ENCODE measurements around the gene TNFSF13.

Gene TNFSF13, protein sequence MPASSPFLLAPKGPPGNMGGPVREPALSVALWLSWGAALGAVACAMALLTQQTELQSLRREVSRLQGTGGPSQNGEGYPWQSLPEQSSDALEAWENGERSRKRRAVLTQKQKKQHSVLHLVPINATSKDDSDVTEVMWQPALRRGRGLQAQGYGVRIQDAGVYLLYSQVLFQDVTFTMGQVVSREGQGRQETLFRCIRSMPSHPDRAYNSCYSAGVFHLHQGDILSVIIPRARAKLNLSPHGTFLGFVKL

DNA sequence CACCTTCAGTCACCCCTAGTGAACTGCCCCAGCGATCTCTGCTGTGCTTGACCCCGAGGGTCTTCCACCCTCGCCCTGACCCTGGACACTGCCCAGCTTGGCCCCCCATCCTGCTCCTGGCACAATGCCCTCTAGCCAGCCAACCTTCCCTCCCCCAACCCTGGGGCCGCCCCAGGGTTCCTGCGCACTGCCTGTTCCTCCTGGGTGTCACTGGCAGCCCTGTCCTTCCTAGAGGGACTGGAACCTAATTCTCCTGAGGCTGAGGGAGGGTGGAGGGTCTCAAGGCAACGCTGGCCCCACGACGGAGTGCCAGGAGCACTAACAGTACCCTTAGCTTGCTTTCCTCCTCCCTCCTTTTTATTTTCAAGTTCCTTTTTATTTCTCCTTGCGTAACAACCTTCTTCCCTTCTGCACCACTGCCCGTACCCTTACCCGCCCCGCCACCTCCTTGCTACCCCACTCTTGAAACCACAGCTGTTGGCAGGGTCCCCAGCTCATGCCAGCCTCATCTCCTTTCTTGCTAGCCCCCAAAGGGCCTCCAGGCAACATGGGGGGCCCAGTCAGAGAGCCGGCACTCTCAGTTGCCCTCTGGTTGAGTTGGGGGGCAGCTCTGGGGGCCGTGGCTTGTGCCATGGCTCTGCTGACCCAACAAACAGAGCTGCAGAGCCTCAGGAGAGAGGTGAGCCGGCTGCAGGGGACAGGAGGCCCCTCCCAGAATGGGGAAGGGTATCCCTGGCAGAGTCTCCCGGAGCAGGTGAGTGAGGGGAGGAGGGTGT, at the start of gene TNFSF13:
TSS of gene TNFSF13 (plus strand) at position 207 of the 776 bp plus-strand sequence. CDS start at position 497, 290 bp downstream.
- Mint-ChIP-seq H3K36me3 (ENCODE audit: low read depth) (peaks cover 86% of the 10 kb centered on the region), H3K4me1 (ENCODE audit: low read depth) (peaks cover 94% of the 10 kb centered on the region), H3K27me3 (no peaks in the 10 kb centered on the region), H3K27ac (peak within 1 kb of the TSS; percentile 96), H3K9me3 (no peaks in the 10 kb centered on the region), H3K4me3 (peak within 1 kb of the TSS; percentile 97)
- intact Hi-C loops (cut with micrococcal nuclease), result no loop called here

DNA sequence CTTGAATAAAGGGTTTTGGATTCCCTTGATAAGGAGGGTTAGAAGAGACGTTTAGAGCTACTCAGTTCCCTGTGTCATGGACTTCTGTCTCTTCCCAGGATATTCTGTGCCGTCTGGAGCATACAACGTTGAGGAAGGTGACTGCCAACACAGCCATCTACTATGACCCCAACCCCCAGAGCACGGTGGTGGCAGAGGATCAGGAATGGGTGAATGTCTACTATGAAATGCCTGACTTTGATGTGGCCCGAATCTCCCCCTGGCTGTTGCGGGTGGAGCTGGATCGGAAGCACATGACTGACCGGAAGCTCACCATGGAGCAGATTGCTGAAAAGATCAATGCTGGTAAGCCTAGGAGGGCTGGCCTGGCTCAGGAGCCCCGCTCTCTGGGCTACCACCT, 49.7 kb upstream of the TNFSF13 start:
- Mint-ChIP-seq H3K27ac (no peak overlapping the region), H3K36me3 (ENCODE audit: low read depth) (peaks cover 98% of the 10 kb centered on the region), H3K4me3 (no peak overlapping the region), H3K9me3 (no peaks in the 10 kb centered on the region), H3K4me1 (ENCODE audit: low read depth) (peaks cover 16% of the 10 kb centered on the region), H3K27me3 (no peaks in the 10 kb centered on the region)
- intact Hi-C loops (cut with micrococcal nuclease), result no loop called here

DNA sequence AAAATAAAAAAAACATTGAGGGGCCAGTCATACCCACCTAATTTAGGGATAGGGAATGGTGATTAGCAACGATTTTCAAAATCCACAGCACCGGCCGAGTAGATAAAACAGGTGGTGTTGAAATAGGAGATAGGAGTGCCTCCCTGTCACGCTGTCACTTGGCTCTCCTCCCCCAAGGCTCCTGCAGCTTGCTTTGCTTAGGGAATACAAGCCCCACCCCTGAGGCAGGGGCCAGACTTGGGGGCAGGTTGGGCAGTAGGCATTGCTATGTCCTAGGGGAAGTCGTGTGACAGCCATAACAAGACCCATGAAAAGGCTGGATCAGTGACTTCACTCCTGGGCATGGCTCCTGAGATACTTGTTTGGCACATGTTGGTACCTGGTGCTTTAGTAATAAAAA, 48.6 kb upstream of the TNFSF13 start:
- no peaks in the 10 kb centered on the region for H3K9me3 Mint-ChIP-seq
- H3K4me3 Mint-ChIP-seq, result no peak overlapping the region
- H3K36me3 Mint-ChIP-seq (ENCODE audit: low read depth), result peaks cover 97% of the 10 kb centered on the region
- H3K4me1 Mint-ChIP-seq (ENCODE audit: low read depth), result peaks cover 21% of the 10 kb centered on the region
- H3K27me3 Mint-ChIP-seq, result no peaks in the 10 kb centered on the region
- intact Hi-C loops (cut with micrococcal nuclease), result no loop called here
- no peak overlapping the region for H3K27ac Mint-ChIP-seq

DNA sequence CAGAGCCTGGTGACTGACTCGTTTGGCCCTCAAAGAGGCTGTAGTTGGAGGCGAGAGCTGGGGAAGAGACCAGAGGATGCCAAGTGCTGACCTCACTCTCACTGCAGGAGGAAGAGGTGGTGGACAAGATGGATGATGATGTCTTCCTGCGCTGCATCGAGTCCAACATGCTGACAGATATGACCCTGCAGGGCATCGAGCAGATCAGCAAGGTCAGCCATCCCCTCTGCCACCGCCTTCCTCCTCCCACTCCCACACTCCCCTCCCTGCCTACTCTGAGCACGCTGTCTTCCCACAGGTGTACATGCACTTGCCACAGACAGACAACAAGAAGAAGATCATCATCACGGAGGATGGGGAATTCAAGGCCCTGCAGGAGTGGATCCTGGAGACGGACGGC, 47.4 kb upstream of the TNFSF13 start:
- Mint-ChIP-seq H3K4me3 (no peak overlapping the region), H3K36me3 (ENCODE audit: low read depth) (peaks cover 86% of the 10 kb centered on the region), H3K4me1 (ENCODE audit: low read depth) (peaks cover 31% of the 10 kb centered on the region), H3K27me3 (no peaks in the 10 kb centered on the region), H3K9me3 (no peaks in the 10 kb centered on the region), H3K27ac (peak overlapping the region; percentile 51)
- intact Hi-C loops (cut with micrococcal nuclease), result no loop called here

DNA sequence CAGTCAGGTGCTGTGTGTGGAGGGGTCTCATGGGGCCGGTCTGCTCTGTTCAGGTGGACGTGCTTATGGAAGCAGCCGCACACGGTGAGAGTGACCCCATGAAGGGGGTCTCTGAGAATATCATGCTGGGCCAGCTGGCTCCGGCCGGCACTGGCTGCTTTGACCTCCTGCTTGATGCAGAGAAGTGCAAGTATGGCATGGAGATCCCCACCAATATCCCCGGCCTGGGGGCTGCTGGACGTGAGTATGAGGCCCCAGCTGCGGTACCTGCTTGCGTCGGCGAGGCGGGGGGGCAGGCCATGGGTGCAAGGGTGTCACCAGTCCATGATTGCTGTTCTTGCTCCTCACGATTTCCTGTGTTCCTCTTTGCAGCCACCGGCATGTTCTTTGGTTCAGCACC, 46.4 kb upstream of the TNFSF13 start:
- peaks cover 77% of the 10 kb centered on the region for H3K36me3 Mint-ChIP-seq (ENCODE audit: low read depth)
- intact Hi-C loops (cut with micrococcal nuclease), result no loop called here
- H3K4me3 Mint-ChIP-seq, result no peak overlapping the region
- peaks cover 40% of the 10 kb centered on the region for H3K4me1 Mint-ChIP-seq (ENCODE audit: low read depth)
- H3K27me3 Mint-ChIP-seq, result no peaks in the 10 kb centered on the region
- H3K27ac Mint-ChIP-seq, result peak overlapping the region; percentile 26
- no peaks in the 10 kb centered on the region for H3K9me3 Mint-ChIP-seq

DNA sequence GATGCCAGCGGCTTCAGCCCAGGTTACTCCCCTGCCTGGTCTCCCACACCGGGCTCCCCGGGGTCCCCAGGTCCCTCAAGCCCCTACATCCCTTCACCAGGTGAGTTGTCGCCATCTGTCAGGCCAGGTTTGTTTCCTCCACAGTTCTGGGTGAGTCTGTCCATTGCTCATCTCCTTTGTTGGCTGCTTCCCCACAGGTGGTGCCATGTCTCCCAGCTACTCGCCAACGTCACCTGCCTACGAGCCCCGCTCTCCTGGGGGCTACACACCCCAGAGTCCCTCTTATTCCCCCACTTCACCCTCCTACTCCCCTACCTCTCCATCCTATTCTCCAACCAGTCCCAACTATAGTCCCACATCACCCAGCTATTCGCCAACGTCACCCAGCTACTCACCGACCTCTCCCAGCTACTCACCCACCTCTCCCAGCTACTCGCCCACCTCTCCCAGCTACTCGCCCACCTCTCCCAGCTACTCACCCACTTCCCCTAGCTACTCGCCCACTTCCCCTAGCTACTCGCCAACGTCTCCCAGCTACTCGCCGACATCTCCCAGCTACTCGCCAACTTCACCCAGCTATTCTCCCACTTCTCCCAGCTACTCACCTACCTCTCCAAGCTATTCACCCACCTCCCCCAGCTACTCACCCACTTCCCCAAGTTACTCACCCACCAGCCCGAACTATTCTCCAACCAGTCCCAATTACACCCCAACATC, 45.6 kb upstream of the TNFSF13 start:
- H3K27me3 Mint-ChIP-seq, result no peaks in the 10 kb centered on the region
- peaks cover 68% of the 10 kb centered on the region for H3K36me3 Mint-ChIP-seq (ENCODE audit: low read depth)
- peaks cover 40% of the 10 kb centered on the region for H3K4me1 Mint-ChIP-seq (ENCODE audit: low read depth)
- H3K27ac Mint-ChIP-seq, result peak overlapping the region; percentile 26
- H3K9me3 Mint-ChIP-seq, result no peaks in the 10 kb centered on the region
- H3K4me3 Mint-ChIP-seq, result no peak overlapping the region
- intact Hi-C loops (cut with micrococcal nuclease), result no loop called here

DNA sequence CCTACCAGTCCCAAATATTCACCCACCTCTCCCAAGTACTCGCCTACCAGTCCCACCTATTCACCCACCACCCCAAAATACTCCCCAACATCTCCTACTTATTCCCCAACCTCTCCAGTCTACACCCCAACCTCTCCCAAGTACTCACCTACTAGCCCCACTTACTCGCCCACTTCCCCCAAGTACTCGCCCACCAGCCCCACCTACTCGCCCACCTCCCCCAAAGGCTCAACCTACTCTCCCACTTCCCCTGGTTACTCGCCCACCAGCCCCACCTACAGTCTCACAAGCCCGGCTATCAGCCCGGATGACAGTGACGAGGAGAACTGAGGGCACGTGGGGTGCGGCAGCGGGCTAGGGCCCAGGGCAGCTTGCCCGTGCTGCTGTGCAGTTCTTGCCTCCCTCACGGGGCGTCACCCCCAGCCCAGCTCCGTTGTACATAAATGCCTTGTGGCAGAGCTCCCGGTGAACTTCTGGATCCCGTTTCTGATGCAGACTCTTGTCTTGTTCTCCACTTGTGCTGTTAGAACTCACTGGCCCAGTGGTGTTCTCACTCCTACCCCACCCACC, 44.6 kb upstream of the TNFSF13 start:
- intact Hi-C loops (cut with micrococcal nuclease), result loop anchor here (1.0 to 2.0 kb wide), 2 partner anchors 47 to 75 kb away; partner anchors contain the start of gene SENP3

DNA sequence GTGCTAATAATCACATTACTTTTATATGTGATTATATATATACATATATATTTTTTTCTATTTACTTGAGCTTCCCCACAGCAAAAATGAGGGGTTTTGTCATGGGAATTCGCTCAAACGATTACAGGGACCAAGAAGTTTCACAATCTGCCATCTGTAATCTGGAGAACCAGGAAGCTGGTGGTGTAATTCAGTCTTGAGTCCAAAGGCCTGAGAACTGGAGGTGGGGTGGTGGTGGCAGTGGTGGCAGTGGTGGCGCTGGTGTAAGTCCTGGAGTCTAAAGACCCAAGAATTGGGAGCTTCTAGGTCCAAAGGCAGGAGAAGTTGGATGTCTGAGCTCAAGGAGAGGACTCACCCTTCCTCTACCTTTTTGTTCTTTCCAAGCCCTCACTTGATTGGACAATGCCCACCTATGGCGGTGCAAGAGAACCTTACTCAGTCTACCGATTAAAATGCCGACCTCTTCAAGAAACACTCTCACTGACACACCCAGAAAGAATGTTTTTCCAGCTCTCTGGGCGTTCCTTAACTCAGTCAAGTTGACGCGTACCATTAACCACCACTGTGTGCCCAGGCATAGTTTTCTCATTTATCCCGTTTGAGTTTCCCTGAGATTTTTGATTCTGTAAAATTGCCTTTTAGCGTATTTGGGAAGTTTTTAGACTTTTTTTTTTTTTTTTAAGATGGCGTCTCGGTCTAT, 42.5 kb upstream of the TNFSF13 start:
- Mint-ChIP-seq H3K4me1 (ENCODE audit: low read depth) (peaks cover 40% of the 10 kb centered on the region), H3K9me3 (no peaks in the 10 kb centered on the region), H3K4me3 (no peak overlapping the region), H3K27me3 (no peaks in the 10 kb centered on the region), H3K27ac (peak overlapping the region; percentile 46), H3K36me3 (ENCODE audit: low read depth) (peaks cover 37% of the 10 kb centered on the region)
- intact Hi-C loops (cut with micrococcal nuclease), result loop anchor here (2.0 kb wide), 1 partner anchor 73 kb away; no protein-coding TSS in a partner anchor

More for the DNA sequence above, 44.6 kb upstream of the TNFSF13 start:
- H3K27me3 Mint-ChIP-seq, result no peaks in the 10 kb centered on the region
- no peak overlapping the region for H3K4me3 Mint-ChIP-seq
- peak overlapping the region; percentile 39 for H3K27ac Mint-ChIP-seq
- peaks cover 40% of the 10 kb centered on the region for H3K4me1 Mint-ChIP-seq (ENCODE audit: low read depth)
- H3K36me3 Mint-ChIP-seq (ENCODE audit: low read depth), result peaks cover 58% of the 10 kb centered on the region
- H3K9me3 Mint-ChIP-seq, result no peaks in the 10 kb centered on the region

DNA sequence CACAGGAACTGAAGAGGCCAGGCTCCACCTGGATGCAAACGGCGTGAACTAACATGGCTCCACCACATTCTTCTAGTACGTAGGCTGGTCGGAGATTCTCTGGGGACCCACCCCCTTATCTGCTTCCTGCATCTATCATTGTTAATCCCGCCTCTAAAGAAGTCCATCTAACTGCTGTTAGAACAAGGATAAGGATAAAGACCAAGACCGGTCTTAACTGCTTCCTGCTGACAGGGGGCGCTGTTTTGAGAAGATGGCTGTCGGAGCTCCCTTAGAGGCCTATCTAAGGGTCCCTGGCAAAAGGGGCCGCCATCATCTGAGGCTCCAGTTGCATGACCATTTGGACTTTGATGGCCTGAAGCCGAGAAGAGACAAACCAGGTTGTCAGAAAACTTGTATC, 35.5 kb upstream of the TNFSF13 start:
- Mint-ChIP-seq H3K9me3 (peaks cover 7% of the 10 kb centered on the region), H3K36me3 (ENCODE audit: low read depth) (no peaks in the 10 kb centered on the region), H3K4me3 (no peak overlapping the region), H3K4me1 (ENCODE audit: low read depth) (peaks cover 7% of the 10 kb centered on the region), H3K27me3 (no peaks in the 10 kb centered on the region), H3K27ac (no peak overlapping the region)
- intact Hi-C loops (cut with micrococcal nuclease), result loop anchor here (1.0 kb wide), 1 partner anchor 38 kb away; the partner anchor contains the start of gene SENP3

DNA sequence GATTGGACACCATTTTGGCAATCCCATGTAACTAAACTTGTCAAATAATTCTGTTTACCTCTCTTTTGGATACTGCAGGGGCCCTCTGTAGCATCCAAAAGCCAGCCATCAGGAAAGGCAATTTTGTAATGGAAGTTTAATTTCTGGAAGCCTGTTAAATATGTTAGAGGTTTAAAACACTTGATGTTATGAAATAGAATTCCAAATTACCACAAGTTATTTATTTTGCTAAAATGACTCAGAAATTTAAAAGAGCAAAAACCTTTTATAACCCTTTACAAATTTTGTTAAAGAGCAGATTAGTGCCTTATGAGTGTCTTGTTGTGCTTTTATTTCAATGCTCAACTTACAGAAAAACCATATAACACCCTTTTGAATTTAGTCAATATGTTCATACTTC, 29.7 kb upstream of the TNFSF13 start:
- Mint-ChIP-seq H3K36me3 (ENCODE audit: low read depth) (no peaks in the 10 kb centered on the region), H3K27me3 (no peaks in the 10 kb centered on the region), H3K9me3 (peaks cover 14% of the 10 kb centered on the region), H3K27ac (no peak overlapping the region), H3K4me3 (no peak overlapping the region), H3K4me1 (ENCODE audit: low read depth) (peaks cover 6% of the 10 kb centered on the region)
- intact Hi-C loops (cut with micrococcal nuclease), result no loop called here

DNA sequence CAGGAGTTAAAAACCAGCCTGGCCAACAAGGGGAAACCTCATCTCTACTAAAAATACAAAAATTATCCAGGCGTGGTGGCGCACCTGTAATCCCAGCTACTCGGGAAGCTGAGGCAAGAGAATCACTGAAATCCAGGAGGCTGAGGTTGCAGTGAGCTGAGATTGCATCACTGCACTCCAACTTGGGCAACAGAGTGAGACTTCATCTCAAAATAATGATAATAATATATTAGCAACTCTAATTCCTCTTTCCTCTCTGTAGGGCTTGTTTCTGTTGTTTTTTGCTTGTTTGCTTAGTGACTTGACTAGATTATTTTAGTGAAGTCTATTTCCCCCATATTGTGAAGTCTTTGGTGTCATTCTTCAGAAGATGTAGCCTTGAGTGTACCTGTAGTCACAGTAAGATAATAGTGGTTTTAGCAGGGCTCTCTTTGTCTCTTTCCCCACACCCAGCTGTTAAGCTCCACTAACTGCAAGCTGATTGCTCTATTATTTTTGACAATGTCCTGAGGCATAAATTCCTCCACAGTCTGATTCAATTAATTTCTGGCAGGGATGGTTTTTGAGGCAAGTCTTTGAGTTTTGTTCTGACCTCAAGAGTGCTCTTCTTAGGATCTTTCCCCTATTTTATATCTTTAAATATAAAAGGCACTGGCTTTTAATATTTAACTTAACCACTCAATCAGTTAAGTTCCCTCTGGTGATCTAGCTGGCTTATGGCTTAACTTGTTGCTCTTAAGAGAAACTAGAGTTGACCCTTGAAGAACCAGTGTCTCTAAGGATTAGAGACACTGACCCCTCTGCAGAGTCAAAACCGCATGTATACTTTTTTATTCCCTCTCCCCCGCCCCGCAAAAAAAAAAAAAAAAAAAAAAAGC, 28.3 kb upstream of the TNFSF13 start:
- Mint-ChIP-seq H3K9me3 (peaks cover 14% of the 10 kb centered on the region), H3K4me1 (ENCODE audit: low read depth) (peaks cover 6% of the 10 kb centered on the region), H3K27ac (no peak overlapping the region), H3K36me3 (ENCODE audit: low read depth) (no peaks in the 10 kb centered on the region), H3K4me3 (no peak overlapping the region), H3K27me3 (no peaks in the 10 kb centered on the region)
- intact Hi-C loops (cut with micrococcal nuclease), result no loop called here

DNA sequence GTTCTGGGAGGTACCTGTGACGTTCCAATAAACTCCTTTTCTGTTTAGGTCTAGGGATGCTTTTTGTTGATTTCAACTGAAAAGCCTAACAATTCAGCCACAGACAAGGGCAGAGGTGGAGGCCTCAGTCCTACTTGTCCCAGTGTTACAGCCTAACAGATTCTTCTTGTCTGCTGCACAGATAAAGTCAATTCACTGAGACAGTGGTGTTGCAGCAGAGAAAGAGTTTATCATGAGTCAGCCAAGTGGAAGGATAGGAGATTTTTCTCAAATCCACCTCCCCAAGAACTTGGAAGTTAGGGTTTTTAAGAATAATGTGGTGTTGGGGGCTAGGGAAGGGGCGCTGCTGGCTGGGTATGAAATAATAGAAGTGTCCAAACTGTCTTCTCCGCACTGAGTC, 20.5 kb upstream of the TNFSF13 start:
- Mint-ChIP-seq H3K27ac (no peak overlapping the region), H3K36me3 (ENCODE audit: low read depth) (no peaks in the 10 kb centered on the region), H3K9me3 (peaks cover 19% of the 10 kb centered on the region), H3K4me3 (no peak overlapping the region), H3K27me3 (peaks cover 6% of the 10 kb centered on the region), H3K4me1 (ENCODE audit: low read depth) (no peaks in the 10 kb centered on the region)
- intact Hi-C loops (cut with micrococcal nuclease), result no loop called here
